Measurements from ENCODE around the gene HOXC11. TPM values are rescaled to one million over a fixed set of nuclear protein-coding genes. Genes with fewer than 3 reads are reported as not detected.

Gene HOXC11
- total RNA-seq, 1 donor from 2014 or later = 1.7 TPM

GRCh38 chr12:54009171-54010052 lies 36.5 kb downstream of the HOXC11 start:
- DNase-seq (ENCODE audit: low read depth) = no peak

GRCh38 chr12:54010053-54010971 lies 37.4 kb downstream of the HOXC11 start:
- DNase-seq (ENCODE audit: low read depth) = no peak

GRCh38 chr12:54010972-54011664 lies 38.2 kb downstream of the HOXC11 start:
- DNase-seq (ENCODE audit: low read depth) = no peak

GRCh38 chr12:54011665-54012532 lies 39.0 kb downstream of the HOXC11 start:
- DNase-seq (ENCODE audit: low read depth) = no peak

- DNase-seq (ENCODE audit: low read depth) = no peak
Measured at GRCh38 chr12:54012631-54013409, 39.9 kb downstream of the HOXC11 start.

GRCh38 chr12:54014377-54015017 lies 41.6 kb downstream of the HOXC11 start:
- DNase-seq (ENCODE audit: low read depth) = no peak

GRCh38 chr12:54015018-54015931 lies 42.3 kb downstream of the HOXC11 start:
- no peak for DNase-seq (ENCODE audit: low read depth)

- DNase-seq (ENCODE audit: low read depth) = no peak
Measured at GRCh38 chr12:54016051-54016450, 43.1 kb downstream of the HOXC11 start.

- DNase-seq (ENCODE audit: low read depth) = peak; percentile 92
Measured at GRCh38 chr12:54016478-54016964, 43.6 kb downstream of the HOXC11 start.

- DNase-seq (ENCODE audit: low read depth) = peak; percentile 64
Measured at GRCh38 chr12:54017027-54017788, 44.3 kb downstream of the HOXC11 start.

- DNase-seq (ENCODE audit: low read depth) = peak; percentile 86
Measured at GRCh38 chr12:54017878-54018467, 45.0 kb downstream of the HOXC11 start.

- no peak for DNase-seq (ENCODE audit: low read depth)
Measured at GRCh38 chr12:54018468-54018984, 45.6 kb downstream of the HOXC11 start.

- DNase-seq (ENCODE audit: low read depth) = no peak
Measured at GRCh38 chr12:54019091-54019811, 46.3 kb downstream of the HOXC11 start.

GRCh38 chr12:54019924-54020590 lies 47.1 kb downstream of the HOXC11 start:
- DNase-seq (ENCODE audit: low read depth) = no peak

- DNase-seq (ENCODE audit: low read depth) = no peak
Measured at GRCh38 chr12:54020591-54021405, 47.9 kb downstream of the HOXC11 start.

Measured in renal cortical epithelial cell (primary cell).